Neural cell (in vitro differentiated cells): Measurements from ENCODE around the gene ISG20. TPM values are rescaled to one million over a fixed set of nuclear protein-coding genes. Genes with fewer than 3 reads are reported as not detected.

Experiments used
- H2AFZ ChIP-seq: fragments of 200-600, 300-800 bp; sonication (generic), shearing (Covaris generic); 2 replicates; pipeline ENCODE4 v1.6.0; 2014; ENCODE audit warnings: low read depth, mild to moderate bottlenecking, antibody characterized with exemption, low read length, moderate library complexity
- H3F3A ChIP-seq: fragments of 200-600 bp; shearing (Covaris generic); 2 replicates; pipeline ENCODE4 v1.6.1; 2016; ENCODE audit warnings: mild to moderate bottlenecking, moderate library complexity, mixed read lengths, antibody characterized with exemption, low read length; ENCODE audit not compliant: insufficient read depth, poor library complexity, severe bottlenecking
- H3K27ac ChIP-seq: fragments of 200-600, 300-800 bp; sonication (generic), shearing (Covaris generic); 2 replicates; pipeline ENCODE4 v1.5.1; 2014; ENCODE audit warnings: mild to moderate bottlenecking, low read length, moderate library complexity
- H3K27me3 ChIP-seq: fragments of 300-800, 200-600 bp; sonication (generic), shearing (Covaris generic); 2 replicates; pipeline ENCODE4 v1.6.0; 2014; ENCODE audit warnings: mild to moderate bottlenecking, low read depth, low read length, moderate library complexity; ENCODE audit not compliant: insufficient read depth
- H3K36me3 ChIP-seq: fragments of 300-800, 200-600 bp; sonication (generic), shearing (Covaris generic); 2 replicates; pipeline ENCODE4 v1.5.1; 2014; ENCODE audit warnings: mild to moderate bottlenecking, antibody characterized with exemption, low read length, moderate library complexity; ENCODE audit not compliant: insufficient read depth
- H3K4me2 ChIP-seq: fragments of 300-800, 200-600 bp; sonication (generic), shearing (Covaris generic); 2 replicates; pipeline ENCODE4 v1.6.0; 2014; ENCODE audit warnings: mild to moderate bottlenecking, low read length
- H3K4me3 ChIP-seq: fragments of 300-800, 200-600 bp; sonication (generic), shearing (Covaris generic); 2 replicates; pipeline ENCODE4 v1.5.1; 2014; ENCODE audit warnings: mild to moderate bottlenecking, low read length, moderate library complexity
- H3K79me2 ChIP-seq: fragments of 200-600 bp; shearing (Covaris generic); replicated peaks from 2 replicates; pipeline ENCODE4 v1.6.0; 2014; ENCODE audit warnings: mild to moderate bottlenecking, low read length, moderate library complexity; ENCODE audit not compliant: insufficient read depth
- H3K9ac ChIP-seq: fragments of 300-800, 200-600 bp; sonication (generic), shearing (Covaris generic); 2 replicates; pipeline ENCODE4 v1.6.1; 2016; ENCODE audit warnings: mild to moderate bottlenecking, low read length, mixed read lengths
- H3K9me2 ChIP-seq: fragments of 200-600 bp; shearing (Covaris generic); 2 replicates; pipeline ENCODE4 v1.6.1; 2016; ENCODE audit warnings: mild to moderate bottlenecking, low read length, mixed read lengths; ENCODE audit not compliant: insufficient read depth
- H3K9me3 ChIP-seq: fragments of 200-600, 300-800 bp; sonication (generic), shearing (Covaris generic); 2 replicates; pipeline ENCODE4 v1.6.1; 2016; ENCODE audit warnings: mild to moderate bottlenecking, mixed run types, low read length, moderate library complexity, mixed read lengths
- H4K20me1 ChIP-seq: fragments of 200-600 bp; shearing (Covaris generic); 2 replicates; pipeline ENCODE4 v1.6.1; 2016; ENCODE audit warnings: mild to moderate bottlenecking, mixed run types; ENCODE audit not compliant: insufficient read depth
- CTCF ChIP-seq: fragments of 450-650 bp; IDR thresholded peaks from 2 replicates; pipeline ENCODE4 v1.5.1; 2014; ENCODE audit warnings: antibody characterized with exemption, mild to moderate bottlenecking, moderate library complexity; ENCODE audit not compliant: poor library complexity, severe bottlenecking
- EP300 ChIP-seq: fragments of 450-650 bp; conservative IDR thresholded peaks from 2 replicates; pipeline ENCODE4 v1.6.1; 2014; ENCODE audit warnings: antibody characterized with exemption, mild to moderate bottlenecking, moderate library complexity; ENCODE audit not compliant: poor library complexity, severe bottlenecking
- EZH2 ChIP-seq: fragments of 200-600, 300-800 bp; shearing (Covaris generic), sonication (generic); IDR thresholded peaks from 2 replicates; pipeline ENCODE4 v1.6.1; 2014; ENCODE audit warnings: antibody characterized with exemption, low read length, borderline replicate concordance, mild to moderate bottlenecking; ENCODE audit not compliant: insufficient read depth, poor library complexity, severe bottlenecking
- MXI1 ChIP-seq: fragments of 450-650 bp; conservative IDR thresholded peaks from 2 replicates; pipeline ENCODE4 v1.6.1; 2014; ENCODE audit warnings: antibody characterized with exemption, mild to moderate bottlenecking; ENCODE audit not compliant: poor library complexity, severe bottlenecking
- POLR2AphosphoS5 ChIP-seq: IDR thresholded peaks from 2 replicates; pipeline ENCODE4 v1.6.1; 2012
- RAD21 ChIP-seq: fragments of 450-650 bp; conservative IDR thresholded peaks from 2 replicates; pipeline ENCODE4 v1.6.1; 2014; ENCODE audit warnings: antibody characterized with exemption, mild to moderate bottlenecking, moderate library complexity
- REST ChIP-seq: IDR thresholded peaks from 2 replicates; pipeline ENCODE4 v1.6.1; 2012; ENCODE audit warnings: borderline replicate concordance
- SMC3 ChIP-seq: fragments of 450-650 bp; conservative IDR thresholded peaks from 2 replicates; pipeline ENCODE4 v1.6.1; 2014; ENCODE audit warnings: antibody characterized with exemption, mild to moderate bottlenecking, moderate library complexity; ENCODE audit not compliant: poor library complexity
- TAF1 ChIP-seq: IDR thresholded peaks from 2 replicates; pipeline ENCODE4 v1.6.1; 2012; ENCODE audit warnings: low read depth
- polyA plus RNA-seq: library from polyadenylated mRNA; depleted of rRNA; stranded (reverse); fragments of >200 nt; gene quantifications from 2 replicates; pipeline ENCODE4 v1.2.3, GENCODE V29; 2014

ISG20 gene
- polyA plus RNA-seq, 1 donor from 2014 or later: 0.88 TPM

GRCh38 chr15:88695101-88695500 lies 56.3 kb downstream of the ISG20 start:
- no peaks in the 10 kb centered on the region for H3K79me2 ChIP-seq
- H3K4me2 ChIP-seq: no peak overlapping the region
- TF ChIP-seq CTCF (no peak), REST (no peak), TAF1 (no peak), RAD21 (no peak), POLR2AphosphoS5 (no peak), EP300 (no peak), MXI1 (no peak), SMC3 (no peak), EZH2 (no peak)
- no peaks in the 10 kb centered on the region for H3K9me3 ChIP-seq
- no peak overlapping the region for H3K9ac ChIP-seq
- no peak overlapping the region for H2AFZ ChIP-seq
- H3K36me3 ChIP-seq: no peaks in the 10 kb centered on the region
- H3K9me2 ChIP-seq: no peaks in the 10 kb centered on the region
- H3K27ac ChIP-seq: no peak overlapping the region
- no peak overlapping the region for H3K4me3 ChIP-seq
- no peaks in the 10 kb centered on the region for H3K27me3 ChIP-seq
- no peaks in the 10 kb centered on the region for H3F3A ChIP-seq
- H4K20me1 ChIP-seq: no peaks in the 10 kb centered on the region

- H3F3A ChIP-seq: no peaks in the 10 kb centered on the region
Observed at GRCh38 chr15:88695691-88696251, 57.0 kb downstream of the ISG20 start.

More at GRCh38 chr15:88695691-88696251, 57.0 kb downstream of the ISG20 start:
- no peak overlapping the region for H3K4me3 ChIP-seq
- no peak overlapping the region for H3K4me2 ChIP-seq
- no peaks in the 10 kb centered on the region for H3K36me3 ChIP-seq
- no peak overlapping the region for H3K9ac ChIP-seq
- H4K20me1 ChIP-seq: no peaks in the 10 kb centered on the region
- H3K9me3 ChIP-seq: no peaks in the 10 kb centered on the region
- no peak for TF ChIP-seq SMC3
- no peak for TF ChIP-seq EZH2
- no peak for TF ChIP-seq CTCF
- no peak for TF ChIP-seq RAD21
- no peak for TF ChIP-seq MXI1
- TF ChIP-seq REST: no peak
- TF ChIP-seq TAF1: no peak
- TF ChIP-seq POLR2AphosphoS5: no peak
- TF ChIP-seq EP300: no peak
- no peaks in the 10 kb centered on the region for H3K79me2 ChIP-seq
- no peak overlapping the region for H2AFZ ChIP-seq
- H3K27me3 ChIP-seq: no peaks in the 10 kb centered on the region
- no peak overlapping the region for H3K27ac ChIP-seq
- H3K9me2 ChIP-seq: no peaks in the 10 kb centered on the region
